Measurements from ENCODE around the gene KIAA1217. TPM values are rescaled to one million over a fixed set of nuclear protein-coding genes. Genes with fewer than 3 reads are reported as not detected.

Gene KIAA1217
- total RNA-seq, 1 donor from 2014 or later = 16.2 TPM

- Histone ChIP-seq H3K27ac (ENCODE audit: low read depth, low read length) (no peak overlapping the region), H3K9ac (ENCODE audit: low read depth in 1 of 3, low read length in 3 of 3) (no peak overlapping the region), H3K4me1 (ENCODE audit: control insufficient read depth in 3 of 3, insufficient read depth in 3 of 3, low read length in 3 of 3) (peaks cover 0 to 4% (median 0%) of the 10 kb centered on the region in 3 donors), H3K36me3 (ENCODE audit: control insufficient read depth in 3 of 3, insufficient read depth in 3 of 3, low read length in 3 of 3) (peaks cover 14 to 59% (median 53%) of the 10 kb centered on the region in 3 donors), H3K9me3 (ENCODE audit: control insufficient read depth in 3 of 3, low read length in 3 of 3) (no peaks in the 10 kb centered on the region), H3K27me3 (ENCODE audit: control insufficient read depth in 3 of 3, insufficient read depth in 3 of 3, low read length in 3 of 3) (no peaks in the 10 kb centered on the region), H3K4me3 (ENCODE audit: low read length in 3 of 3) (no peak overlapping the region)
These were observed 380.3 kb downstream of the KIAA1217 start for GRCh38 chr10:24589265-24589664.

- peaks cover 12 to 60% (median 58%) of the 10 kb centered on the region in 3 donors for H3K36me3 ChIP-seq (ENCODE audit: control insufficient read depth in 3 of 3, insufficient read depth in 3 of 3, low read length in 3 of 3)
- no peak overlapping the region for H3K27ac ChIP-seq (ENCODE audit: low read depth, low read length)
- no peak overlapping the region for H3K4me3 ChIP-seq (ENCODE audit: low read length in 3 of 3)
- H3K4me1 ChIP-seq (ENCODE audit: control insufficient read depth in 3 of 3, insufficient read depth in 3 of 3, low read length in 3 of 3) = peaks cover 0 to 4% (median 0%) of the 10 kb centered on the region in 3 donors
- no peaks in the 10 kb centered on the region for H3K27me3 ChIP-seq (ENCODE audit: control insufficient read depth in 3 of 3, insufficient read depth in 3 of 3, low read length in 3 of 3)
- H3K9me3 ChIP-seq (ENCODE audit: control insufficient read depth in 3 of 3, low read length in 3 of 3) = no peaks in the 10 kb centered on the region
- H3K9ac ChIP-seq (ENCODE audit: low read depth in 1 of 3, low read length in 3 of 3) = no peak overlapping the region
These were observed 381.9 kb downstream of the KIAA1217 start for GRCh38 chr10:24590697-24591457.

GRCh38 chr10:24596217-24596930 lies 387.4 kb downstream of the KIAA1217 start:
- Histone ChIP-seq H3K4me1 (ENCODE audit: control insufficient read depth in 3 of 3, insufficient read depth in 3 of 3, low read length in 3 of 3) (peaks cover 0 to 1% (median 0%) of the 10 kb centered on the region in 3 donors), H3K27ac (ENCODE audit: low read depth, low read length) (no peak overlapping the region), H3K4me3 (ENCODE audit: low read length in 3 of 3) (no peak overlapping the region), H3K36me3 (ENCODE audit: control insufficient read depth in 3 of 3, insufficient read depth in 3 of 3, low read length in 3 of 3) (peaks cover 23 to 64% (median 63%) of the 10 kb centered on the region in 3 donors), H3K9ac (ENCODE audit: low read depth in 1 of 3, low read length in 3 of 3) (no peak overlapping the region), H3K27me3 (ENCODE audit: control insufficient read depth in 3 of 3, insufficient read depth in 3 of 3, low read length in 3 of 3) (no peaks in the 10 kb centered on the region), H3K9me3 (ENCODE audit: control insufficient read depth in 3 of 3, low read length in 3 of 3) (no peaks in the 10 kb centered on the region)

GRCh38 chr10:24597426-24597825 lies 388.5 kb downstream of the KIAA1217 start:
- Histone ChIP-seq H3K4me3 (ENCODE audit: low read length in 3 of 3) (no peak overlapping the region), H3K9me3 (ENCODE audit: control insufficient read depth in 3 of 3, low read length in 3 of 3) (no peaks in the 10 kb centered on the region), H3K4me1 (ENCODE audit: control insufficient read depth in 3 of 3, insufficient read depth in 3 of 3, low read length in 3 of 3) (no peaks in the 10 kb centered on the region), H3K27me3 (ENCODE audit: control insufficient read depth in 3 of 3, insufficient read depth in 3 of 3, low read length in 3 of 3) (no peaks in the 10 kb centered on the region), H3K27ac (ENCODE audit: low read depth, low read length) (no peak overlapping the region), H3K36me3 (ENCODE audit: control insufficient read depth in 3 of 3, insufficient read depth in 3 of 3, low read length in 3 of 3) (peaks cover 22 to 59% (median 54%) of the 10 kb centered on the region in 3 donors), H3K9ac (ENCODE audit: low read depth in 1 of 3, low read length in 3 of 3) (no peak overlapping the region)

Small RNA genes lying within 50 kb of the gene (small RNA-seq; reads per million reads assigned to genes)
- gene AC063961.1 (not detected), gene MIR603 (not detected)

All from skeletal muscle tissue (tissue), 5 donors.